ENCODE measurements around the gene GBP3. TPM values are rescaled to one million over a fixed set of nuclear protein-coding genes. Genes with fewer than 3 reads are reported as not detected.
A peak's percentile ranks its signal among the peaks of the same experiment; 100 is the strongest.
"Not testable (repeated sequence)": the region's sequence is repeated elsewhere in the genome, so short reads cannot be mapped to it uniquely, and the experiment has no call there.

GBP3 gene
- 47.3 and 48.9 TPM in 2 replicates for total RNA-seq

- no peak for DNase-seq (ENCODE audit: extremely low read depth, low read depth, low spot score)
Observed at GRCh38 chr1:89022167-89022959, at the start of gene GBP3. Gene GBP3, minus strand, starts transcription at chr1:89022866. Its CDS starts 2,145 bp downstream, at chr1:89020721.

- DNase-seq (ENCODE audit: extremely low read depth, low read depth, low spot score), result no peak
Observed at GRCh38 chr1:89070509-89070908, 47.8 kb upstream of the GBP3 start.

GRCh38 chr1:89069951-89070350, 47.3 kb upstream of the GBP3 start:
- no peak for DNase-seq (ENCODE audit: extremely low read depth, low read depth, low spot score)

- no peak for DNase-seq (ENCODE audit: extremely low read depth, low read depth, low spot score)
Observed at GRCh38 chr1:89068291-89068690, 45.6 kb upstream of the GBP3 start.

- peak; percentile 78 for DNase-seq (ENCODE audit: extremely low read depth, low read depth, low spot score)
Observed at GRCh38 chr1:89065079-89065868, 42.6 kb upstream of the GBP3 start, which contains the start of gene GBP1. Gene GBP1, minus strand, starts transcription at chr1:89065208. Its CDS starts 1,974 bp downstream, at chr1:89063234.

GRCh38 chr1:89064632-89065031, 42.0 kb upstream of the GBP3 start:
- DNase-seq (ENCODE audit: extremely low read depth, low read depth, low spot score), result no peak

GRCh38 chr1:89063094-89063493, 40.4 kb upstream of the GBP3 start:
- DNase-seq (ENCODE audit: extremely low read depth, low read depth, low spot score), result no peak

GRCh38 chr1:89060091-89060490, 37.4 kb upstream of the GBP3 start:
- DNase-seq (ENCODE audit: extremely low read depth, low read depth, low spot score), result no peak

GRCh38 chr1:89051955-89052312, 29.3 kb upstream of the GBP3 start:
- DNase-seq (ENCODE audit: extremely low read depth, low read depth, low spot score), result no peak

GRCh38 chr1:89051300-89051954, 28.8 kb upstream of the GBP3 start:
- DNase-seq (ENCODE audit: extremely low read depth, low read depth, low spot score), result no peak

GRCh38 chr1:89050649-89051033, 28.0 kb upstream of the GBP3 start:
- DNase-seq (ENCODE audit: extremely low read depth, low read depth, low spot score), result no peak

GRCh38 chr1:89049901-89050648, 27.4 kb upstream of the GBP3 start:
- not testable (repeated sequence) for DNase-seq (ENCODE audit: extremely low read depth, low read depth, low spot score)

- DNase-seq (ENCODE audit: extremely low read depth, low read depth, low spot score), result not testable (repeated sequence)
Observed at GRCh38 chr1:89049187-89049586, 26.5 kb upstream of the GBP3 start.

GRCh38 chr1:89047734-89048133, 25.1 kb upstream of the GBP3 start:
- DNase-seq (ENCODE audit: extremely low read depth, low read depth, low spot score), result no peak

- not testable (repeated sequence) for DNase-seq (ENCODE audit: extremely low read depth, low read depth, low spot score)
Observed at GRCh38 chr1:89046318-89047183, 23.9 kb upstream of the GBP3 start.

- no peak for DNase-seq (ENCODE audit: extremely low read depth, low read depth, low spot score)
Observed at GRCh38 chr1:89044970-89045721, 22.5 kb upstream of the GBP3 start.

- no peak for DNase-seq (ENCODE audit: extremely low read depth, low read depth, low spot score)
Observed at GRCh38 chr1:89043940-89044339, 21.3 kb upstream of the GBP3 start.

GRCh38 chr1:89042491-89042890, 19.8 kb upstream of the GBP3 start:
- no peak for DNase-seq (ENCODE audit: extremely low read depth, low read depth, low spot score)

GRCh38 chr1:89041721-89042120, 19.1 kb upstream of the GBP3 start:
- DNase-seq (ENCODE audit: extremely low read depth, low read depth, low spot score), result no peak
